Skeletal muscle tissue (tissue), 4 donors: ENCODE data around the gene CFAP44. TPM values are rescaled to one million over a fixed set of nuclear protein-coding genes. Genes with fewer than 3 reads are reported as not detected.
"Not testable (repeated sequence)": the region's sequence is repeated elsewhere in the genome, so short reads cannot be mapped to it uniquely, and the experiment has no call there.

Source experiments
- H3K27ac ChIP-seq: one replicate; pipeline ENCODE4 v1.7.0; 2013; ENCODE audit warnings: mild to moderate bottlenecking, low read depth, low read length, inconsistent platforms
- H3K27me3 ChIP-seq, 3 donors: one replicate each; pipeline ENCODE4 v1.7.0; 2013; ENCODE audit warnings: low read length in 3 of 3; ENCODE audit not compliant: control insufficient read depth in 3 of 3, insufficient read depth in 3 of 3
- H3K36me3 ChIP-seq, 3 donors: one replicate each; pipeline ENCODE4 v1.7.0; 2013; ENCODE audit warnings: low read length in 3 of 3; ENCODE audit not compliant: control insufficient read depth in 3 of 3, insufficient read depth in 3 of 3
- H3K4me1 ChIP-seq, 3 donors: one replicate each; pipeline ENCODE4 v1.7.0; 2013; ENCODE audit warnings: low read length in 3 of 3, mild to moderate bottlenecking in 3 of 3; ENCODE audit not compliant: control insufficient read depth in 3 of 3, insufficient read depth in 3 of 3
- H3K4me3 ChIP-seq, 3 donors: one replicate each; pipeline ENCODE4 v1.7.0; 2013; ENCODE audit warnings: low read length in 3 of 3
- H3K9ac ChIP-seq, 3 donors: one replicate each; pipeline ENCODE4 v1.7.0; 2013; ENCODE audit warnings: low read length in 3 of 3, mild to moderate bottlenecking in 3 of 3, moderate library complexity in 2 of 3, low read depth in 1 of 3
- H3K9me3 ChIP-seq, 3 donors: one replicate each; pipeline ENCODE4 v1.7.0; 2013; ENCODE audit warnings: low read length in 3 of 3; ENCODE audit not compliant: control insufficient read depth in 3 of 3
- total RNA-seq: library from RNA; depleted of rRNA; stranded (reverse); fragments of >200 nt; gene quantifications from one replicate; pipeline ENCODE4 v1.2.3, GENCODE V29; 2014
- donor health status: Osteomylitis.

The CFAP44 gene, protein sequence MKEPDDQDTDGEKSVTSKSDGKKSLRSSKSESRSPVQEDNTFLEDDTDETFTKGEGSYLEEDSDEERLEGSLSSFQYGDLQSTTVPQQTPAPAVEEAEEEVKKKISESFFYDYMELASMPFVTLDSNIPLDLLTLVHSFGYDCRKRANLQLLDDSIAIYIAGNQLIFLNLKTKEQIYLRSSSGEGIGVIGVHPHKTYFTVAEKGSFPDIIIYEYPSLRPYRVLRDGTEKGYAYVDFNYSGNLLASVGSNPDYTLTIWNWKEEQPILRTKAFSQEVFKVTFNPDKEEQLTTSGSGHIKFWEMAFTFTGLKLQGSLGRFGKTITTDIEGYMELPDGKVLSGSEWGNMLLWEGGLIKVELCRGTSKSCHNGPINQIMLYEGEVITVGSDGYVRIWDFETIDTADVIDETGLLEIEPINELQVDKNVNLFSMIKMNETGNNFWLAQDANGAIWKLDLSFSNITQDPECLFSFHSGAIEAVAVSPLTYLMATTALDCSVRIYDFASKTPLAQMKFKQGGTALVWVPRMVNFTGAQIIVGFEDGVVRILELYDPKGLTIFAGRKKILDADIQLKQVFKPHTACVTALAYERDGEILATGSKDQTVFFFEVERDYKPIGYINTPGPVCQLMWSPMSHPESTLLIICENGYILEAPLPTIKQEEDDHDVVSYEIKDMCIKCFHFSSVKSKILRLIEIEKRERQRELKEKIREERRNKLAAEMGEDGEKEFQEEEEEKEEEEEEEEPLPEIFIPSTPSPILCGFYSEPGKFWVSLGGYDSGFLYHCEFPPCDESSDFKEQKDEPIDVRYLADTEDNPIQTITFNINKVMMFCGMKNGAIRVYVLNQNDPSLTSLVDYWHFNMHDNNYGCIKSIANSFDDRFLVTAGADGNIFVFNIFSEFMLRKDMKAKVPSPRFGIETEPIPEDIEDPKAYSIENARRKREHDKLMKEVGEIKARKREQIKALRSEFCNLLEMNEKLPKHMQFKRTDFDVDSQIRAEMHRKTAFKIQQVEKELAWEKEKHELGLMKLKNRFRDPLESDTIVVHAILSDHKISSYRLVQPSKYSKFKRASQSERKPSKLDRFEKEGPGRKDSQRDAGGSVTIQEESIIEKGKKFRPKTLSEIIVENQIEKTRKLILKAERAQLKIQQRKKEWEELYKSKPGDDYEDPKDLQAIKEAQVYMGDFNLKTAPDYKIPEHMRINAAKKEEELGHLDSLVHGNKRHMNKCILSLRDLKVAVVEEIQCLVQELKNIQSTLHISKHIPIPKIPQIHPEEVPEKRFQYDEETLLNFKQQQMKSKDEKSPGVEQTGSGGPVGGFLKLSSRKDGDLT (N-terminal part only)
- 6.3 TPM for total RNA-seq

- no peak within 1 kb of the TSS for H3K9ac ChIP-seq
These were observed at the start of gene CFAP44 for GRCh38 chr3:113441051-113441770. TSS of gene CFAP44 (minus strand) at chr3:113441493. CDS start at chr3:113433664, 7,829 bp downstream.

DNA sequence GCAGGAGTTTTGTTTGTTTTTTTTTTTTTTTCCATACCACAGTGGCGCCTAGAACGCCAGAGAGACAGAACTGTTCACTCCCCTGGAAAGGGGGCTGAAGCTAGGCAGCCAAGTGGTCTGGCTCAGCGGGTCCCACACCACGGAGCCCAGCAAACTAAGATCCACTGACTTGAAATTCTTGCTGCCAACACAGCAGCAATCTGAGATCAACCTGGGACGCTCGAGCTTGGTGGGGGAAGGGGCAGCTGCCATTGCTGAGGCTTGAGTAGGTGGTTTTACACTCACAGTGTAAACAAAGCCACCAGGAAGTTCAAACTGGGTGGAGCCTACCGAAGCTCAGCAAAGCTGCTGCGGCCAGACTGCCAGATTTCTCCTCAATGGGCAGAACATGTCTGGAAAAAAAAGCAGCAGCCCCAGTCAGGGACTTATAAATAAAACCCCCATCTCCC is 43.9 kb upstream of the CFAP44 start:
- no peak overlapping the region for H3K4me3 ChIP-seq
- H3K27me3 ChIP-seq: no peaks in the 10 kb centered on the region
- H3K9ac ChIP-seq: no peak overlapping the region
- peaks cover 2 to 10% (median 6%) of the 10 kb centered on the region in 3 donors for H3K36me3 ChIP-seq
- no peak overlapping the region for H3K27ac ChIP-seq
- H3K9me3 ChIP-seq: no peaks in the 10 kb centered on the region
- no peaks in the 10 kb centered on the region for H3K4me1 ChIP-seq

More at GRCh38 chr3:113441051-113441770, at the start of gene CFAP44:
- Histone ChIP-seq H3K27me3 (no peaks in the 10 kb centered on the region), H3K27ac (no peak within 1 kb of the TSS), H3K9me3 (no peaks in the 10 kb centered on the region), H3K36me3 (peaks cover 0 to 2% (median 0%) of the 10 kb centered on the region in 3 donors), H3K4me1 (no peaks in the 10 kb centered on the region), H3K4me3 (peak within 1 kb of the TSS; percentile 46 to 57 (median 46))

GRCh38 chr3:113468539-113468938 is 27.2 kb upstream of the CFAP44 start:
- H3K9me3 ChIP-seq: no peaks in the 10 kb centered on the region
- no peaks in the 10 kb centered on the region for H3K4me1 ChIP-seq
- H3K27ac ChIP-seq: no peak overlapping the region
- H3K4me3 ChIP-seq: no peak overlapping the region
- no peak overlapping the region for H3K9ac ChIP-seq
- H3K27me3 ChIP-seq: no peaks in the 10 kb centered on the region
- peaks cover 0 to 23% (median 11%) of the 10 kb centered on the region in 3 donors for H3K36me3 ChIP-seq

GRCh38 chr3:113461488-113461887 is 20.2 kb upstream of the CFAP44 start:
- H3K4me1 ChIP-seq: no peaks in the 10 kb centered on the region
- H3K9ac ChIP-seq: no peak overlapping the region
- H3K36me3 ChIP-seq: peaks cover 0 to 32% (median 17%) of the 10 kb centered on the region in 3 donors
- no peak overlapping the region for H3K4me3 ChIP-seq
- no peak overlapping the region for H3K27ac ChIP-seq
- H3K27me3 ChIP-seq: no peaks in the 10 kb centered on the region
- H3K9me3 ChIP-seq: no peaks in the 10 kb centered on the region

DNA sequence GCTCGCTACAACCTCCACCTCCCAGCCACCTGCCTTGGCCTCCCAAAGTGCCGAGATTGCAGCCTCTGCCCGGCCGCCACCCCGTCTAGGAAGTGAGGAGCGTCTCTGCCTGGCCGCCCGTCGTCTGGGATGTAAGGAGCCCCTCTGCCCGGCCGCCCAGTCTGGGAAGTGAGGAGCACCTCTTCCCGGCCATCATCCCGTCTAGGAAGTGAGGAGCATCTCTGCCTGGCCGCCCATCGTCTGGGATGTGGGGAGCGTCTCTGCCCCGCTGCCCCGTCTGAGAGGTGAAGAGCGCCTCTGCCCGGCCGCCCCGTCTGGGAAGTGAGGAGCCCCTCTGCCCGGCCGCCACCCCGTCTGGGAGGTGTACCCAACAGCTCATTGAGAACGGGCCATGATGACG is 17.3 kb upstream of the CFAP44 start:
- H3K27me3 ChIP-seq, H3K27ac ChIP-seq, H3K9me3 ChIP-seq, H3K4me1 ChIP-seq, H3K9ac ChIP-seq, H3K4me3 ChIP-seq: not testable (repeated sequence)
- H3K36me3 ChIP-seq: peaks cover 0 to 21% (median 11%) of the 10 kb centered on the region in 3 donors

GRCh38 chr3:113455446-113455845 is 14.2 kb upstream of the CFAP44 start:
- no peak overlapping the region for H3K9ac ChIP-seq
- peaks cover 0 to 15% (median 14%) of the 10 kb centered on the region in 3 donors for H3K36me3 ChIP-seq
- H3K27me3 ChIP-seq: no peaks in the 10 kb centered on the region
- H3K27ac ChIP-seq: no peak overlapping the region
- H3K4me1 ChIP-seq: no peaks in the 10 kb centered on the region
- H3K4me3 ChIP-seq: no peak overlapping the region
- no peaks in the 10 kb centered on the region for H3K9me3 ChIP-seq

GRCh38 chr3:113454630-113455029 is 13.3 kb upstream of the CFAP44 start:
- Histone ChIP-seq H3K27me3 (no peaks in the 10 kb centered on the region), H3K4me3 (no peak overlapping the region), H3K27ac (no peak overlapping the region), H3K36me3 (peaks cover 0 to 13% (median 9%) of the 10 kb centered on the region in 3 donors), H3K9me3 (no peaks in the 10 kb centered on the region), H3K4me1 (no peaks in the 10 kb centered on the region), H3K9ac (no peak overlapping the region)

DNA sequence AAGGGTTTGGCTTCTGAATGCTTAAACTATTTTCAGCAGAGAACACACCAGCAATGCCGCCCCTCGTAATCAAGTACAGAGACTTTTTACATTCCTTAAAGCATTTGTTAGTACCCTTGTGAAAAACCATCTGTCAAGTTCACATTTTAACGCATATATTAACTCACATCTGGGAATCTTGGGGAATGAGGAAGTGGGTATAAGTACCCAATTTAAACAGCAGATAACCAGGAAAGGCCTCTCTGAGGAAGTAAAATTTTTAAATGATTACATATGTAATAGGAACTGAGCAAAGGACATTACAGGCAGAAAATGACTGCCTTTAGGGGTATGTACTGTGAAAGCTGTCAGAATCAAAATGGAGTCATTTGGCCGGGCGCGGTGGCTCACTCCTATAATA is 12.8 kb upstream of the CFAP44 start:
- H3K4me3 ChIP-seq: no peak overlapping the region
- no peaks in the 10 kb centered on the region for H3K27me3 ChIP-seq
- H3K36me3 ChIP-seq: peaks cover 0 to 13% (median 9%) of the 10 kb centered on the region in 3 donors
- H3K4me1 ChIP-seq: no peaks in the 10 kb centered on the region
- no peak overlapping the region for H3K27ac ChIP-seq
- H3K9ac ChIP-seq: no peak overlapping the region
- H3K9me3 ChIP-seq: no peaks in the 10 kb centered on the region

- no peaks in the 10 kb centered on the region for H3K27me3 ChIP-seq
- H3K9me3 ChIP-seq: no peaks in the 10 kb centered on the region
- no peak overlapping the region for H3K9ac ChIP-seq
- peaks cover 0 to 16% (median 6%) of the 10 kb centered on the region in 3 donors for H3K36me3 ChIP-seq
- no peak overlapping the region for H3K27ac ChIP-seq
- no peaks in the 10 kb centered on the region for H3K4me1 ChIP-seq
- H3K4me3 ChIP-seq: no peak overlapping the region
These were observed 9.6 kb upstream of the CFAP44 start for GRCh38 chr3:113450911-113451310.
